K562 (cell line): Measurements from ENCODE around the gene LRRC25. TPM values are rescaled to one million over a fixed set of nuclear protein-coding genes. Genes with fewer than 3 reads are reported as not detected.

Source experiments
- ADNP ChIP-seq: fragments of 200-800 bp; sonication (Bioruptor generic); IDR thresholded peaks from 2 replicates; pipeline ENCODE4 v1.6.1; 2016; ENCODE audit warnings: missing genetic modification characterization, missing compliant biosample characterization
- BRD4 ChIP-seq: fragments of 200-600 bp; sonication (generic); IDR thresholded peaks from 2 replicates; pipeline ENCODE4 v1.6.1; 2017; ENCODE audit warnings: inconsistent platforms
- FOSL1 ChIP-seq: fragments of 200-800 bp; sonication (Bioruptor generic); conservative IDR thresholded peaks from 2 replicates; pipeline ENCODE4 v1.6.1; 2016; ENCODE audit warnings: missing genetic modification characterization, missing compliant biosample characterization
- HDAC6 ChIP-seq: IDR thresholded peaks from 2 replicates; pipeline ENCODE4 v1.6.1; 2012; ENCODE audit warnings: low read depth, mild to moderate bottlenecking, control low read depth, inconsistent platforms, low read length, moderate library complexity
- HNRNPUL1 ChIP-seq: fragments of 200-400 bp; formaldehyde crosslinking; IDR thresholded peaks from 2 replicates; pipeline ENCODE4 v1.6.1; 2017; ENCODE audit warnings: low read length
- KDM4B ChIP-seq, 2 experiments: fragments of 450-650 bp in 1 of 2; sonication (generic) in 1 of 2; IDR thresholded peaks; 2 replicates each; pipeline ENCODE4 v1.6.1; 2016 to 2017; ENCODE audit warnings: borderline replicate concordance in 2 of 2, antibody characterized with exemption in 1 of 2, low read depth in 1 of 2, mild to moderate bottlenecking in 1 of 2
- NRF1 ChIP-seq, 2 experiments: fragments of 450-650 bp; IDR thresholded peaks in 1 of 2; conservative IDR thresholded peaks in 1 of 2; 2 replicates each; pipeline ENCODE4 v1.6.1; 2014; ENCODE audit warnings: mild to moderate bottlenecking in 2 of 2
- SETDB1 ChIP-seq: IDR thresholded peaks from one replicate; pipeline ENCODE4 v1.6.1; 2012; ENCODE audit warnings: low read length, control low read depth, inconsistent platforms
- SUPT5H ChIP-seq: fragments of 450-650 bp; IDR thresholded peaks from 2 replicates; pipeline ENCODE4 v1.6.1; 2016
- TAF15 ChIP-seq: fragments of 200-400 bp; formaldehyde crosslinking; IDR thresholded peaks from 2 replicates; pipeline ENCODE4 v1.6.1; 2017; ENCODE audit warnings: mild to moderate bottlenecking, low read depth, low read length, moderate library complexity
- TEAD4 ChIP-seq, 2 experiments: sonication (generic) in 1 of 2; formaldehyde crosslinking in 1 of 2; IDR thresholded peaks; 2 replicates each; pipeline versions ENCODE4 v1.6.1 to v1.8.0; 2012 to 2022; ENCODE audit warnings: borderline replicate concordance in 1 of 2, inconsistent platforms in 1 of 2, low read length in 1 of 2, mild to moderate bottlenecking in 1 of 2, missing genetic modification reagents in 1 of 2
- TSC22D4 ChIP-seq: fragments of 450-650 bp; IDR thresholded peaks from 2 replicates; pipeline ENCODE4 v1.6.1; 2016; ENCODE audit warnings: missing genetic modification characterization, missing biosample characterization, control low read depth
- ZFP36 ChIP-seq: fragments of 150-350 bp; IDR thresholded peaks from 2 replicates; pipeline ENCODE4 v1.6.1; 2018; ENCODE audit warnings: low read length, low read depth; ENCODE audit not compliant: partially characterized antibody
- ZNF174 ChIP-seq: fragments of 250-450 bp; sonication (Bioruptor Pico); IDR thresholded peaks from 2 replicates; pipeline ENCODE4 v1.4.0; 2020; ENCODE audit warnings: mild to moderate bottlenecking
- ZNF217 ChIP-seq: sonication (generic); formaldehyde crosslinking; IDR thresholded peaks from 2 replicates; pipeline ENCODE4 v1.8.0; 2022; ENCODE audit warnings: mild to moderate bottlenecking, missing genetic modification reagents
- ZNF551 ChIP-seq: fragments of 250-450 bp; sonication (Bioruptor Pico); IDR thresholded peaks from 2 replicates; pipeline ENCODE4 v1.5.0; 2021; ENCODE audit warnings: mild to moderate bottlenecking, moderate library complexity
- ZNF57 ChIP-seq: fragments of 450-650 bp; formaldehyde crosslinking; IDR thresholded peaks from 2 replicates; pipeline ENCODE4 v1.4.0; 2020; ENCODE audit warnings: mild to moderate bottlenecking, moderate library complexity
- polyA plus RNA-seq, 8 experiments: library from polyadenylated mRNA; depleted of rRNA in 4 of 8; stranded (reverse) in 5 of 8; unstranded in 3 of 8; fragments of >200 nt; fragmentation: Nextera tagmentation in 2 of 8; fragmentation: Illumina TruSeq in 1 of 8; extraction: Ambion mirVana in 2 of 8; extraction: Trizol in 1 of 8; gene quantifications; 2 replicates each; pipeline versions ENCODE4 v1.2.1 to v1.2.3, GENCODE V29; 2011 to 2014; ENCODE audit warnings: inconsistent platforms in 1 of 8, missing spikeins in 1 of 8
- total RNA-seq, 7 experiments: library from RNA; depleted of rRNA in 6 of 7; stranded (reverse); fragments of >200 nt in 6 of 7; fragmentation: Illumina TruSeq in 2 of 7; extraction: Trizol in 2 of 7; gene quantifications; 2 replicates each; pipeline versions ENCODE4 v1.2.1 to v1.2.3, GENCODE V29; 2011 to 2021; ENCODE audit warnings: low replicate concordance in 1 of 7
- TF ChIP-seq, protein P1 (sequence below): fragments of 150-350 bp; IDR thresholded peaks from 2 replicates; pipeline ENCODE4 v1.6.1; 2014; ENCODE audit warnings: low read depth, mild to moderate bottlenecking, low read length, borderline replicate concordance
- TF ChIP-seq, protein P2 (sequence below), 2 experiments: fragments of 450-650 bp in 1 of 2; sonication (generic) in 1 of 2; formaldehyde crosslinking in 1 of 2; IDR thresholded peaks in 1 of 2; conservative IDR thresholded peaks in 1 of 2; 2 replicates each; pipeline versions ENCODE4 v1.6.1 to v1.8.1; 2016 to 2023; ENCODE audit warnings: mild to moderate bottlenecking in 2 of 2, moderate library complexity in 2 of 2, inconsistent platforms in 1 of 2, missing genetic modification reagents in 1 of 2
- TF ChIP-seq, protein P3 (sequence below): fragments of 450-650 bp; IDR thresholded peaks from 2 replicates; pipeline ENCODE4 v1.6.1; 2016; ENCODE audit warnings: mild to moderate bottlenecking

Gene LRRC25
- total and polyA plus RNA-seq, 9 of the 15 experiments (the other 6 are each of a cell fraction or from before 2014, with no cell fraction given) = 0.07 to 0.36 (median 0.10) TPM; not detected in 3

DNA sequence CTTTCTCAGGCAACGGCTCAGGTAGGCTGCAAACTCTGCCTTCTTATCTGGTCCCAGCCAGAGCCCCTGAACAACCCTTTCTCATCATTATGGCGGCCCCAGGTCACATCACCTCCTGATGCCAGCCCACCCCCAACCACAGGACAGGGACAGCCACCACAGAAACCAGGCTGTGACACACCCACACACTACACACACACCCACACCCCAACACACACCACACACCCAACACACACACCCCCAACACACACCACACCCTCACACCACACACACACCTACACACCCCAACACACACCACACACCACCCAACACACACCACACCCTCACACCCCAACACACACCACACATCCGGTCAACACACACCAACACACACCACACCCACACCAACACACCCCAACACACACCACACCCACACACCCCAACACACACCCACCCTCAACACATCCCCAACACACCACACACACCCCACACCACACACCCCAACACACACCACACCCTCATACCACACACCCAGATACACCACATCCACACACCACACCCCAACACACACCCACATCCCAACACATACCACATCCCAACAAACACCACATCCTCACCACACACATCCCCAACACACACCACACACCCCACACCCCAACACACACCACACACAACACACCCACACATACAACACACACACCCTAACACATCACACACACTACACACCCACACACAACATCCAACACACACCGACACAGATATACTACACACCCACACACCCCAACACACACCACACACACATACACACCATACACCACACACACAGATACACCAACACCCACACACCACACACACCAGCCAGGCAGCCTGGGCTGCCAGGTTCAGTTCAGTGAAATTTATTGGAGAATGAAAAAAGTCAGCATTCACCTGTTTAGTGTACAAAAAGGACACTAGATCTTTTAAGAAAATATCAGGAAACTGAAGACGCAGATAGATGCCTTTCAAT, 44.7 kb upstream of the LRRC25 start (continued):
- no peak for TF ChIP-seq ZNF217 (CRISPR knock-in tag)
- TF ChIP-seq ZNF551 = no peak
- TF ChIP-seq BRD4 = no peak
- TF ChIP-seq, protein P1, sequence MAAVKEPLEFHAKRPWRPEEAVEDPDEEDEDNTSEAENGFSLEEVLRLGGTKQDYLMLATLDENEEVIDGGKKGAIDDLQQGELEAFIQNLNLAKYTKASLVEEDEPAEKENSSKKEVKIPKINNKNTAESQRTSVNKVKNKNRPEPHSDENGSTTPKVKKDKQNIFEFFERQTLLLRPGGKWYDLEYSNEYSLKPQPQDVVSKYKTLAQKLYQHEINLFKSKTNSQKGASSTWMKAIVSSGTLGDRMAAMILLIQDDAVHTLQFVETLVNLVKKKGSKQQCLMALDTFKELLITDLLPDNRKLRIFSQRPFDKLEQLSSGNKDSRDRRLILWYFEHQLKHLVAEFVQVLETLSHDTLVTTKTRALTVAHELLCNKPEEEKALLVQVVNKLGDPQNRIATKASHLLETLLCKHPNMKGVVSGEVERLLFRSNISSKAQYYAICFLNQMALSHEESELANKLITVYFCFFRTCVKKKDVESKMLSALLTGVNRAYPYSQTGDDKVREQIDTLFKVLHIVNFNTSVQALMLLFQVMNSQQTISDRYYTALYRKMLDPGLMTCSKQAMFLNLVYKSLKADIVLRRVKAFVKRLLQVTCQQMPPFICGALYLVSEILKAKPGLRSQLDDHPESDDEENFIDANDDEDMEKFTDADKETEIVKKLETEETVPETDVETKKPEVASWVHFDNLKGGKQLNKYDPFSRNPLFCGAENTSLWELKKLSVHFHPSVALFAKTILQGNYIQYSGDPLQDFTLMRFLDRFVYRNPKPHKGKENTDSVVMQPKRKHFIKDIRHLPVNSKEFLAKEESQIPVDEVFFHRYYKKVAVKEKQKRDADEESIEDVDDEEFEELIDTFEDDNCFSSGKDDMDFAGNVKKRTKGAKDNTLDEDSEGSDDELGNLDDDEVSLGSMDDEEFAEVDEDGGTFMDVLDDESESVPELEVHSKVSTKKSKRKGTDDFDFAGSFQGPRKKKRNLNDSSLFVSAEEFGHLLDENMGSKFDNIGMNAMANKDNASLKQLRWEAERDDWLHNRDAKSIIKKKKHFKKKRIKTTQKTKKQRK = no peak
- TF ChIP-seq NRF1 (conservative IDR thresholded peaks at IDR 0.05 in 1 of 2, IDR thresholded peaks at IDR 0.05 in 1 of 2) = no peak
- no peak for TF ChIP-seq TAF15
- TF ChIP-seq, protein P2, sequence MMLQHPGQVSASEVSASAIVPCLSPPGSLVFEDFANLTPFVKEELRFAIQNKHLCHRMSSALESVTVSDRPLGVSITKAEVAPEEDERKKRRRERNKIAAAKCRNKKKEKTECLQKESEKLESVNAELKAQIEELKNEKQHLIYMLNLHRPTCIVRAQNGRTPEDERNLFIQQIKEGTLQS (IDR thresholded peaks at IDR 0.05) = no peak
- TF ChIP-seq, protein P2 (CRISPR knock-in tag; conservative IDR thresholded peaks at IDR 0.05) = no peak
- TF ChIP-seq FOSL1 (tag) = no peak
- TF ChIP-seq ZNF174 = no peak
- TF ChIP-seq, protein P3, sequence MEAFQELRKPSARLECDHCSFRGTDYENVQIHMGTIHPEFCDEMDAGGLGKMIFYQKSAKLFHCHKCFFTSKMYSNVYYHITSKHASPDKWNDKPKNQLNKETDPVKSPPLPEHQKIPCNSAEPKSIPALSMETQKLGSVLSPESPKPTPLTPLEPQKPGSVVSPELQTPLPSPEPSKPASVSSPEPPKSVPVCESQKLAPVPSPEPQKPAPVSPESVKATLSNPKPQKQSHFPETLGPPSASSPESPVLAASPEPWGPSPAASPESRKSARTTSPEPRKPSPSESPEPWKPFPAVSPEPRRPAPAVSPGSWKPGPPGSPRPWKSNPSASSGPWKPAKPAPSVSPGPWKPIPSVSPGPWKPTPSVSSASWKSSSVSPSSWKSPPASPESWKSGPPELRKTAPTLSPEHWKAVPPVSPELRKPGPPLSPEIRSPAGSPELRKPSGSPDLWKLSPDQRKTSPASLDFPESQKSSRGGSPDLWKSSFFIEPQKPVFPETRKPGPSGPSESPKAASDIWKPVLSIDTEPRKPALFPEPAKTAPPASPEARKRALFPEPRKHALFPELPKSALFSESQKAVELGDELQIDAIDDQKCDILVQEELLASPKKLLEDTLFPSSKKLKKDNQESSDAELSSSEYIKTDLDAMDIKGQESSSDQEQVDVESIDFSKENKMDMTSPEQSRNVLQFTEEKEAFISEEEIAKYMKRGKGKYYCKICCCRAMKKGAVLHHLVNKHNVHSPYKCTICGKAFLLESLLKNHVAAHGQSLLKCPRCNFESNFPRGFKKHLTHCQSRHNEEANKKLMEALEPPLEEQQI = no peak
- peak; percentile 93 for TF ChIP-seq ADNP (tag)
- no peak for TF ChIP-seq TSC22D4 (tag)
- peak; percentile 61; the same call in 1 of the 2 replicates for TF ChIP-seq TEAD4 (IDR thresholded peaks at IDR 0.05; ENCODE audit: low read length)
- TF ChIP-seq TEAD4 (CRISPR knock-in tag; IDR thresholded peaks at IDR 0.05; ENCODE audit: borderline replicate concordance) = no peak
- TF ChIP-seq HDAC6 = peak; percentile 91; the same call in 1 of the 2 replicates
- TF ChIP-seq KDM4B (IDR thresholded peaks at IDR 0.05; ENCODE audit: borderline replicate concordance in 2 of 2, low read depth in 1 of 2) = no peak
- peak; percentile 50 for TF ChIP-seq SUPT5H
- TF ChIP-seq SETDB1 = no peak
- no peak for TF ChIP-seq ZNF57 (CRISPR knock-in tag)
- TF ChIP-seq HNRNPUL1 = no peak
- TF ChIP-seq ZFP36 = no peak
